ENCODE results near the gene IL6R.
A peak's percentile ranks its signal among the peaks of the same experiment; 100 is the strongest.

DNA sequence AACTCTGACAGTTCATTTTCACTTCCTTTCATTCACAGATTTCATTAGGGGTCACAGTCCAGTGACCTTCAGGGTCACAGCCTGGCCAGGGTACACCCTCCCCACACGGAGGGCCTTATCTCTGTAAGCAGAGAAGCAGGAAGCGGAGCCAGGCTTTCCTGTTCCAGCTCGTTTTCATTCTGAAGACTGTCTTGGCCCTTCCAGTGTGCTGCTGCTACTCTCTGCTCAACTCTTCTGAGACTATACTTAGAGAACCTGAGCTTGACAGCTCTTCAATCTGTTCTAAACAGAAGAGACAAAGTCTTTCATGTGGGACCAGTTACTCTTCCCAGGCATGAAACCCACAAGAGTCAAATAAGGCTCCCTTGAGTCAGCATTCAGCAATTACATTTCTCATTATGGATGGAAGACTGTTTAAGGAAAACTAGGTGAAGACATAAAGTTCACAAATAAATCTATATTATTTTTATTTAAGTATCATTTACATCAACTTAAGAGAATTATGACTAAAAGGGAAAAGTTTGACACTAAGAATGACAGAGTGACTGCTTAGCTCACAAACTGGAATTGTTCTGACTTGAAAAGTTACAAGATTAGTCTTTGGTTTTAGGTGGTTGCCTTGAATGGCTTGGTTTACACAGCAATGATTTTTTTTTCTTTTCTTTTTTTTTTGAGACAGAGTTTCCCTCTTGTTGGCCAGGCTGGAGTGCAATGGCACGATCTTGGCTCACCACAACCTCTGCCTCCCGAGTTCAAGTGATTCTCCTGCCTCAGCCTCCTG, 92.1 kb downstream of the IL6R start:
- TF ChIP-seq EGR1 (IDR thresholded peaks at IDR 0.05; ENCODE audit: low read depth in 2 of 2) (peak in 1 of 2 donors; percentile 65), ZBTB33 (IDR thresholded peaks at IDR 0.05) (peak; percentile 48), JUND (IDR thresholded peaks at IDR 0.05) (peak; percentile 68 to 79), TAF1 (conservative IDR thresholded peaks at IDR 0.05) (peak; percentile 47), ATF3 (IDR thresholded peaks at IDR 0.05) (no peak), RAD21 (IDR thresholded peaks at IDR 0.05) (peak; percentile 42 to 56)
- TF ChIP-seq, protein P1, sequence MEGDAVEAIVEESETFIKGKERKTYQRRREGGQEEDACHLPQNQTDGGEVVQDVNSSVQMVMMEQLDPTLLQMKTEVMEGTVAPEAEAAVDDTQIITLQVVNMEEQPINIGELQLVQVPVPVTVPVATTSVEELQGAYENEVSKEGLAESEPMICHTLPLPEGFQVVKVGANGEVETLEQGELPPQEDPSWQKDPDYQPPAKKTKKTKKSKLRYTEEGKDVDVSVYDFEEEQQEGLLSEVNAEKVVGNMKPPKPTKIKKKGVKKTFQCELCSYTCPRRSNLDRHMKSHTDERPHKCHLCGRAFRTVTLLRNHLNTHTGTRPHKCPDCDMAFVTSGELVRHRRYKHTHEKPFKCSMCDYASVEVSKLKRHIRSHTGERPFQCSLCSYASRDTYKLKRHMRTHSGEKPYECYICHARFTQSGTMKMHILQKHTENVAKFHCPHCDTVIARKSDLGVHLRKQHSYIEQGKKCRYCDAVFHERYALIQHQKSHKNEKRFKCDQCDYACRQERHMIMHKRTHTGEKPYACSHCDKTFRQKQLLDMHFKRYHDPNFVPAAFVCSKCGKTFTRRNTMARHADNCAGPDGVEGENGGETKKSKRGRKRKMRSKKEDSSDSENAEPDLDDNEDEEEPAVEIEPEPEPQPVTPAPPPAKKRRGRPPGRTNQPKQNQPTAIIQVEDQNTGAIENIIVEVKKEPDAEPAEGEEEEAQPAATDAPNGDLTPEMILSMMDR (IDR thresholded peaks at IDR 0.05; ENCODE audit: low read depth, low read length, missing input control), result no peak
- TF ChIP-seq, protein P2, sequence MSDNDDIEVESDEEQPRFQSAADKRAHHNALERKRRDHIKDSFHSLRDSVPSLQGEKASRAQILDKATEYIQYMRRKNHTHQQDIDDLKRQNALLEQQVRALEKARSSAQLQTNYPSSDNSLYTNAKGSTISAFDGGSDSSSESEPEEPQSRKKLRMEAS (IDR thresholded peaks at IDR 0.05), result peak; percentile 90

Data from liver (tissue), 3 donors.